Measurements from ENCODE around the gene PAGR1.
A peak's percentile ranks its signal among the peaks of the same experiment; 100 is the strongest.

PAGR1 gene

DNA sequence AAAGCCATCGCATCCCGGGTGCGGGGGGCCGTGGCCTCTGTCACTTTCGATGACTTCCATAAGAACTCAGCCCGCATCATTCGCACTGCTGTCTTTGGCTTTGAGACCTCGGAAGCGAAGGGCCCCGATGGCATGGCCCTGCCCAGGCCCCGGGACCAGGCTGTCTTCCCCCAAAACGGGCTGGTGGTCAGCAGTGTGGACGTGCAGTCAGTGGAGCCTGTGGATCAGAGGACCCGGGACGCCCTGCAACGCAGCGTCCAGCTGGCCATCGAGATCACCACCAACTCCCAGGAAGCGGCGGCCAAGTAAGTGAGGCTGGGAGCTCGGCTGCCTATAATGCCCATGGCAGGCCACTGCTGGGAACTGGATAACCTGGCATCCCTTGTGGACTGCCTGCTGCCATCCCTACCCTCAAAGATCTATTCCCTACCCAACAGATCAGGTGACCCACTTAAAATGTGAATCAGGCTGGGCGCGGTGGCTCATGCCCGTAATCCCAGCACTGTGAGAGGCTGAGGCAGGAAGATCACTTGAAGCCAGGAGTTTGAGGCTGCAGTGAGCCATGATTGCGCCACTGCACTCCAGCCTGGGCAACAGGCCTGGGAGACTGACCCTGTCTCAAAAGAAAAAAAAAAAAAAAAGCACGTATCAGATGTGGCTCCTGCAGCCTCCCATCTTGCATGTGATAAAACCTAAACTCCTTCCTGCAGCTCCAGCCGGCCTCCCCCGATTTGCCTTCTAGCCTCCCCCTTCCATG lies 28.8 kb downstream of the PAGR1 start:
- intact Hi-C loops (cut with micrococcal nuclease), result no loop called here
- Mint-ChIP-seq H3K36me3 (ENCODE audit: low read depth) (peaks cover 100% of the 10 kb centered on the region), H3K27ac (no peak overlapping the region), H3K27me3 (no peaks in the 10 kb centered on the region), H3K9me3 (no peaks in the 10 kb centered on the region), H3K4me3 (no peak overlapping the region), H3K4me1 (ENCODE audit: low read depth) (peaks cover 10% of the 10 kb centered on the region)

GRCh38 chr16:29845656-29846055 lies 29.7 kb downstream of the PAGR1 start:
- Mint-ChIP-seq H3K4me3 (no peak overlapping the region), H3K27me3 (no peaks in the 10 kb centered on the region), H3K27ac (no peak overlapping the region), H3K36me3 (ENCODE audit: low read depth) (peaks cover 100% of the 10 kb centered on the region), H3K4me1 (ENCODE audit: low read depth) (peaks cover 18% of the 10 kb centered on the region), H3K9me3 (no peaks in the 10 kb centered on the region)
- intact Hi-C loops (cut with micrococcal nuclease), result no loop called here

DNA sequence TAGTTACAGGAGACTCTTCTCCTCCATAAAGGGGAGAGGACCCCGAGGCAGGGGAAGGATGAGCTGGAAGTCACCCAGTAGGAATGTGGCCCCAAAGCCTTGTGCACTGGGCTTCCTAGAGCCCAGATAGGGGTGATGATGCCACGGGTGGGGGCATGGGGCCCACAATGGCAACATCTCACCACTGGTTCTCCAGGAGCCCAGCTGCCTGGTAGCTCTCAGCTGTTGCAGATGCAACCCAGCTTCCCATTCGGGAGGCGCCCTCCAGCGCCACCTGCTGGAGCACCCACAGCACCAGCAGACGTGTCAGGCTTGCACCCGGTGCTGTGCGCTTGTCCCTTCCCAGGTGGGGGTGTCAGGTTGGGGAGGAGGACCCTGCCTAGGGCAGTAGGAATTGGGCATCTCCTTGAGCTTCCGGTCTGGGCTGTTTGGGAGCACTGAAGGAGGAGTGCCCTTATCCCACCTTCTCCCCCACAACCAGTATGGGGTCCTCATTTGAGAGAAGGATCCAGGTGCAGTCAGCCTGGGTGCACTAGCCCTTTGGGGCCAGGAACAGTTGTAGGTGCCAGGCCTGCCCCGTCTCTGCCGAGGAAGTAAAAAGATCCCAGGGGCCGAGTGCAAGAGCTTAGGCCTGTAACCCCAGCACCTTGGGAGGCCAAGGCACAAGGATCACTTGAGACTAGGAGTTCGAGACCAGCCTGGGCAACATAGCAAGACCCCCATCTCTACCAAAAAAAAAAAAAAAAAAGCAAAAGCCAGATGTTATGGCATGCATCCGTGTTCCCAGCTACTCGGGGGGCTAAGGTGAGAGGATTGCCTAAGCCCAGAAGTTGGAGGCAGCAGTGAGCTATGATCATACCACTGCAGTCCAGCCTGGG lies 32.7 kb downstream of the PAGR1 start:
- H3K36me3 Mint-ChIP-seq (ENCODE audit: low read depth), result peaks cover 73% of the 10 kb centered on the region
- no peaks in the 10 kb centered on the region for H3K27me3 Mint-ChIP-seq
- H3K27ac Mint-ChIP-seq, result no peak overlapping the region
- no peaks in the 10 kb centered on the region for H3K9me3 Mint-ChIP-seq
- intact Hi-C loops (cut with micrococcal nuclease), result loop anchor here (2.0 kb wide), 1 partner anchor 156 kb away; no protein-coding TSS in a partner anchor
- peaks cover 14% of the 10 kb centered on the region for H3K4me1 Mint-ChIP-seq (ENCODE audit: low read depth)
- no peak overlapping the region for H3K4me3 Mint-ChIP-seq

- H3K27ac Mint-ChIP-seq, result no peak overlapping the region
- H3K36me3 Mint-ChIP-seq (ENCODE audit: low read depth), result peaks cover 65% of the 10 kb centered on the region
- H3K4me3 Mint-ChIP-seq, result no peak overlapping the region
- no peaks in the 10 kb centered on the region for H3K27me3 Mint-ChIP-seq
- peaks cover 14% of the 10 kb centered on the region for H3K4me1 Mint-ChIP-seq (ENCODE audit: low read depth)
- H3K9me3 Mint-ChIP-seq, result no peaks in the 10 kb centered on the region
- intact Hi-C loops (cut with micrococcal nuclease), result loop anchor here (2.0 kb wide), 1 partner anchor 157 kb away; no protein-coding TSS in a partner anchor
These were observed 33.6 kb downstream of the PAGR1 start for GRCh38 chr16:29849505-29849904.

GRCh38 chr16:29850998-29851397 lies 35.0 kb downstream of the PAGR1 start:
- Mint-ChIP-seq H3K36me3 (ENCODE audit: low read depth) (peaks cover 50% of the 10 kb centered on the region), H3K27me3 (no peaks in the 10 kb centered on the region), H3K4me1 (ENCODE audit: low read depth) (peaks cover 14% of the 10 kb centered on the region), H3K9me3 (no peaks in the 10 kb centered on the region), H3K4me3 (no peak overlapping the region), H3K27ac (no peak overlapping the region)
- intact Hi-C loops (cut with micrococcal nuclease), result no loop called here

DNA sequence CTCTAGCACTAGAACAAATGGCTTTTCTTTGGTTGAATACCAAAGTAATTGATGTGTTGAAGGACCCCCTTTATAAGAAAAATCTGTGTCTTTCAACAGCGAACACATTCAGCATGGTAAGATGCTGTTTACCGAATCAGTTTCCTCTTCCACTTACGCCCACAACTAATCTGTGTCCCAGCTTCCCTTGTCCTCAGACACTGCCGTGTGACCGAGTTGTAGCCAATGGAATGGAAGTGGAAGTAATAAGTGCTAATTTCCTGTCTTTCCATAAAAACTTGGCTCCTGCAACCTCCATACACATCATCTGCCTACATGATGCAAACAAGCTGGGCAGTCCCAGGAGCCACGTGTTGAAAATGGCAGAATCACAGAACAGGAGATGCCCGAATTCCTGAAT lies 36.7 kb downstream of the PAGR1 start:
- Mint-ChIP-seq H3K9me3 (no peaks in the 10 kb centered on the region), H3K27me3 (no peaks in the 10 kb centered on the region), H3K4me3 (no peak overlapping the region), H3K27ac (no peak overlapping the region), H3K36me3 (ENCODE audit: low read depth) (peaks cover 35% of the 10 kb centered on the region), H3K4me1 (ENCODE audit: low read depth) (peaks cover 14% of the 10 kb centered on the region)
- intact Hi-C loops (cut with micrococcal nuclease), result no loop called here

GRCh38 chr16:29854520-29855100 lies 38.7 kb downstream of the PAGR1 start:
- H3K4me1 Mint-ChIP-seq (ENCODE audit: low read depth), result peaks cover 14% of the 10 kb centered on the region
- peaks cover 35% of the 10 kb centered on the region for H3K36me3 Mint-ChIP-seq (ENCODE audit: low read depth)
- no peaks in the 10 kb centered on the region for H3K9me3 Mint-ChIP-seq
- no peak overlapping the region for H3K4me3 Mint-ChIP-seq
- peak overlapping the region; percentile 36 for H3K27ac Mint-ChIP-seq
- intact Hi-C loops (cut with micrococcal nuclease), result no loop called here
- H3K27me3 Mint-ChIP-seq, result no peaks in the 10 kb centered on the region

DNA sequence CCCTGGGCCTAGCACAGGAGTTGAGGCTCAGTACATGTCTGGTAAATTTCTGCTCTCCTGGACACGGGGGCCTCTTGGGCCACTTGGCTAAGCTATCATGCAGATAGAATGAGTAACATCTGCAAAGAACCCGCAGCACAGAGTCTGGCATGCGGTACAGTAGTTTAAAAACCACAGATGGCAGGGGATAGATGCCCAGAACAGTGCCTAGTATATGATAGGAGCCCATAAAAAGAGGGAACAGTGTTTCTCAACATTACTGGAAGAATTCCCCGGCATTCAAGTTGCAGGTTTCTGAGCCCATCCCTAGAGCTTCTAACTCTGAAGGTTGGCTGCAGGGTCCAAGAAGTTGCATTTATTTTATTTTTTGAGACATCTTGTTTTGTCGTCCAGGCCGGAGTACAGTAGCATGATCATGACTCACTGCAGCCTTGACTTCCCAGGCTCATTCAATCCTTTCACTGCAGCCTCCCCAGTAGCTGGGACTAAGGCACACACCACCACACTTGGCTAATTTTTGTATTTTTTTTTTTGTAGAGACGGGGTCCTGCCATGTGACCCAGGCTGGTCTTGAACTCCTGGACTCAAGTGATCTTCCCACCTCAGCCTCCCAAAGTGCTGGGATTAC lies 41.3 kb downstream of the PAGR1 start:
- no peak overlapping the region for H3K4me3 Mint-ChIP-seq
- peaks cover 16% of the 10 kb centered on the region for H3K4me1 Mint-ChIP-seq (ENCODE audit: low read depth)
- H3K36me3 Mint-ChIP-seq (ENCODE audit: low read depth), result peaks cover 43% of the 10 kb centered on the region
- H3K27me3 Mint-ChIP-seq, result no peaks in the 10 kb centered on the region
- intact Hi-C loops (cut with micrococcal nuclease), result no loop called here
- no peaks in the 10 kb centered on the region for H3K9me3 Mint-ChIP-seq
- H3K27ac Mint-ChIP-seq, result no peak overlapping the region

DNA sequence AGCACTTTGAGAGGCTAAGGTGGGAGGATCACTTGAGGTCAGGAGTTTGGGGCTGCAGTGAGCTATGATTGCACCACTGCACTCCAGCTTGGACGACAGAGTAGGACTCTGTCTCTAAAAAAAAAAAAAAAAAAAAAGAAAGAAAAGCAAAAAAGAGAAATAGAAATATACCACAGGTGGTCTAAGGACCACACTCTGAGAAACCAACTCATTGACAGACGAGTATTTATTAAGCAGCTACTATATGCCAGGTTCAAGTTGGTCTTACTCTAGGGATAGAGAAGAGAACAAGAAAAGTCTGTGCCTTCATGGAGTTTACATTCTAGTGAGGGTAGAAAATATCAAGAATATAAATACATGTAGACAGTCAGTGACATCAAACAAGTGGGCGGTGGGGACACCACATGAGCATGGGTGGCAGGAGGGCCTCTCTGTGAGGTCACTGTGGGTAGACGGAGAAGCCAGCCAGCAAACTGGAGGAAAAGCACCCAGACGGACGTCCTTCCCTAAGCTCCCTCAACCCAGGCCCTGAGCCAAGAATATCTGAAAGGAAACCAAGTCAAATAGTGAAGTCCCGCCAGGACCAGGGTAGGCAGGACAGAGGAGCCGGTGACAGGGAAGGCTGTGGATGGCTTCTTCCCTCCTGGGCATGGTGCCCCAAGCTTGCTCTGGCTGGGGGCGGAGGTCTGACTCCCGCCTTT lies 42.3 kb downstream of the PAGR1 start:
- intact Hi-C loops (cut with micrococcal nuclease), result no loop called here
- Mint-ChIP-seq H3K4me3 (no peak overlapping the region), H3K9me3 (no peaks in the 10 kb centered on the region), H3K27ac (no peak overlapping the region), H3K27me3 (no peaks in the 10 kb centered on the region), H3K36me3 (ENCODE audit: low read depth) (peaks cover 49% of the 10 kb centered on the region), H3K4me1 (ENCODE audit: low read depth) (peaks cover 22% of the 10 kb centered on the region)

GRCh38 chr16:29858974-29859373 lies 43.0 kb downstream of the PAGR1 start:
- Mint-ChIP-seq H3K4me1 (ENCODE audit: low read depth) (peaks cover 29% of the 10 kb centered on the region), H3K36me3 (ENCODE audit: low read depth) (peaks cover 49% of the 10 kb centered on the region), H3K27me3 (no peaks in the 10 kb centered on the region), H3K4me3 (no peak overlapping the region), H3K9me3 (no peaks in the 10 kb centered on the region), H3K27ac (no peak overlapping the region)
- intact Hi-C loops (cut with micrococcal nuclease), result no loop called here

- H3K4me1 Mint-ChIP-seq (ENCODE audit: low read depth), result peaks cover 29% of the 10 kb centered on the region
- no peaks in the 10 kb centered on the region for H3K27me3 Mint-ChIP-seq
- no peak overlapping the region for H3K27ac Mint-ChIP-seq
- peaks cover 49% of the 10 kb centered on the region for H3K36me3 Mint-ChIP-seq (ENCODE audit: low read depth)
- intact Hi-C loops (cut with micrococcal nuclease), result loop anchor here (5.0 kb wide), 1 partner anchor 38 kb away; the partner anchor contains the start of gene MVP
- H3K9me3 Mint-ChIP-seq, result no peaks in the 10 kb centered on the region
- H3K4me3 Mint-ChIP-seq, result no peak overlapping the region
These were observed 44.3 kb downstream of the PAGR1 start for GRCh38 chr16:29860218-29860617.

GRCh38 chr16:29862383-29862883 lies 46.5 kb downstream of the PAGR1 start:
- Mint-ChIP-seq H3K4me1 (ENCODE audit: low read depth) (peaks cover 29% of the 10 kb centered on the region), H3K36me3 (ENCODE audit: low read depth) (peaks cover 49% of the 10 kb centered on the region), H3K4me3 (peak overlapping the region; percentile 96), H3K27me3 (peaks cover 2% of the 10 kb centered on the region), H3K9me3 (no peaks in the 10 kb centered on the region), H3K27ac (peak overlapping the region; percentile 98)
- intact Hi-C loops (cut with micrococcal nuclease), result loop anchor here (2.0 to 5.0 kb wide), 2 partner anchors 38 to 40 kb away; partner anchors contain the start of genes ASPHD1 and MVP
